Psoas muscle (tissue), 8 donors: ENCODE results near the gene IFNLR1. TPM values are rescaled to one million over a fixed set of nuclear protein-coding genes. Genes with fewer than 3 reads are reported as not detected.

Source experiments
- ATAC-seq, 4 donors: fragments of 200-7000 bp; cut with Tn5 transposase; one replicate each; pipeline ENCODE4 v1.9.1; 2020; ENCODE audit warnings: moderate library complexity in 3 of 4, mild to moderate bottlenecking in 2 of 4
- DNase-seq, 2 donors: peaks; one replicate each; pipeline ENCODE4 v3.0.0-alpha.2; 2020
- H3K27ac ChIP-seq: fragments of 200-600 bp; one replicate; pipeline ENCODE4 v1.8.0; 2022
- H3K27me3 ChIP-seq, 3 donors: fragments of 200-600 bp in 1 of 3; one replicate each; pipeline versions ENCODE4 v1.6.1 to v1.8.0; 2013 to 2022; ENCODE audit warnings: low read length in 2 of 3, mild to moderate bottlenecking in 2 of 3, moderate library complexity in 1 of 3; ENCODE audit not compliant: insufficient read depth in 3 of 3
- H3K36me3 ChIP-seq, 2 donors: fragments of 200-600 bp in 1 of 2; one replicate each; pipeline versions ENCODE4 v1.6.1 to v1.8.0; 2013 to 2022; ENCODE audit warnings: low read depth in 1 of 2, mild to moderate bottlenecking in 1 of 2, moderate library complexity in 1 of 2; ENCODE audit not compliant: insufficient read depth in 1 of 2
- H3K4me1 ChIP-seq: fragments of 200-600 bp; one replicate; pipeline ENCODE4 v1.8.0; 2022
- H3K4me3 ChIP-seq: fragments of 200-600 bp; one replicate; pipeline ENCODE4 v1.8.0; 2022; ENCODE audit warnings: mild to moderate bottlenecking
- H3K9me3 ChIP-seq: fragments of 200-600 bp; one replicate; pipeline ENCODE4 v1.8.0; 2022
- WGBS, 3 donors: extraction: QIAGEN DNeasy Blood & Tissue Kit; methylation state at CpG; one replicate each; pipeline versions ENCODE4 v1.1.6 to v1.1.7; 2013; 5-methylcytosine and 5-hydroxymethylcytosine counted together
- intact Hi-C, 2 donors: fragments of 100-400 bp; cut with DNase I; formaldehyde crosslinking; loops; one replicate each; pipeline versions ENCODE4 v1.11.0 to v1.14.2; 2022
- polyA plus RNA-seq, 3 donors: library from polyadenylated mRNA; stranded (reverse); fragments of 200-250 nt; gene quantifications; one replicate each; pipeline ENCODE4 v1.2.3, GENCODE V29; 2013
- total RNA-seq, 4 donors: library from RNA; stranded (reverse); fragmentation: NEBNext Ultra II Directional in 2 of 4; extraction: Animal tissue kit (Norgen Biotek cat#: 25700) in 2 of 4; gene quantifications; one replicate each; pipeline versions ENCODE4 v1.2.1 to v1.2.4, GENCODE V29; 2021 to 2023
- TF ChIP-seq, protein P1 (sequence below): fragments of 200-600 bp; IDR thresholded peaks from one replicate; pipeline ENCODE4 v1.8.0; 2022; ENCODE audit warnings: antibody characterized with exemption
- donor health status: healthy with polysubstance abuse.
- donor health status: DM: no; HTN: no; CAD: no; lungs with moderate emphysema.
- donor health status: Bipolar disorder and iron deficiency.
- donor health status: healthy.
- donor health status: DM: yes; HTN: yes; CAD: no.
- donor health status: DM: no; HTN: no; CAD: no.
- donor health status: DM: no; HTN: no; CAD: no.
- donor health status: DM: yes; HTN: yes; CAD: no.

The IFNLR1 gene
- total and polyA plus RNA-seq, 7 donors, result 0.05 to 3.9 (median 1.9) TPM

DNA sequence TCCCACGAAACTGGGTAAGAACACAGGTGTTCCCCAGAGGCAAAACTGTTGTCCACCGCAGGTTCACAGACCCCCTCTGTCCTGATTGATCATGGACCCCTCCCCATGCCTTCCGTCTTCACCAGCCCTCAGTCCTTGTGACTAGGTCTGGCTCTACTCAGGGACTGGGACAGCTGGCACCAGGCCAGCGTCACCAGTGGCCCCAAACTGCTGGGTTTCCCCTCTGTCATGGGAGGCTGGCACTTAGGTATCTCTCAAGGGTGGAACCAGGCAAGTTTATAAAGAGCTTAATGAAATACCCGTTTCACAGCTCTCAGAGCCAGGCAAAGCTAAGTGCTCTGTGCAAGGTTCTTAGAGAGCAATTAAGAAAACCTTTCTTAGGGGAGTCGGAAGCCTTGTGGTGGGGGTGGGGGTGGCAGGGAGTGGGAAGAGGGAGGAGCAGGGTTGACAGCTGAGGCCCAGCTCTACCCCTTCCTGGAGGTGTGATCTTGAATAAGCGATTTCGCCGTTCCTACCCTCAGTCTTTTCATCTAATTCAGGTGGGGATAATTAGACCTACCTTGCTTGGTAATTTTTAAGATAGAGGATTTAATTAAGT is 35.0 kb upstream of the IFNLR1 start:
- H3K4me3 ChIP-seq, result no peak overlapping the region
- H3K27me3 ChIP-seq, result peaks cover 0 to 47% (median 6%) of the 10 kb centered on the region in 3 donors
- ATAC-seq, result no peak
- no peak for DNase-seq
- WGBS, 3 donors, result 49 to 54% (median 50%) methylated on average over 9 of the region's 9 CpGs
- H3K9me3 ChIP-seq, result no peaks in the 10 kb centered on the region
- no peak overlapping the region for H3K27ac ChIP-seq
- TF ChIP-seq, protein P1, sequence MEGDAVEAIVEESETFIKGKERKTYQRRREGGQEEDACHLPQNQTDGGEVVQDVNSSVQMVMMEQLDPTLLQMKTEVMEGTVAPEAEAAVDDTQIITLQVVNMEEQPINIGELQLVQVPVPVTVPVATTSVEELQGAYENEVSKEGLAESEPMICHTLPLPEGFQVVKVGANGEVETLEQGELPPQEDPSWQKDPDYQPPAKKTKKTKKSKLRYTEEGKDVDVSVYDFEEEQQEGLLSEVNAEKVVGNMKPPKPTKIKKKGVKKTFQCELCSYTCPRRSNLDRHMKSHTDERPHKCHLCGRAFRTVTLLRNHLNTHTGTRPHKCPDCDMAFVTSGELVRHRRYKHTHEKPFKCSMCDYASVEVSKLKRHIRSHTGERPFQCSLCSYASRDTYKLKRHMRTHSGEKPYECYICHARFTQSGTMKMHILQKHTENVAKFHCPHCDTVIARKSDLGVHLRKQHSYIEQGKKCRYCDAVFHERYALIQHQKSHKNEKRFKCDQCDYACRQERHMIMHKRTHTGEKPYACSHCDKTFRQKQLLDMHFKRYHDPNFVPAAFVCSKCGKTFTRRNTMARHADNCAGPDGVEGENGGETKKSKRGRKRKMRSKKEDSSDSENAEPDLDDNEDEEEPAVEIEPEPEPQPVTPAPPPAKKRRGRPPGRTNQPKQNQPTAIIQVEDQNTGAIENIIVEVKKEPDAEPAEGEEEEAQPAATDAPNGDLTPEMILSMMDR, result no peak
- no peaks in the 10 kb centered on the region for H3K4me1 ChIP-seq
- H3K36me3 ChIP-seq, result no peaks in the 10 kb centered on the region
- intact Hi-C loops, result no loop called here

DNA sequence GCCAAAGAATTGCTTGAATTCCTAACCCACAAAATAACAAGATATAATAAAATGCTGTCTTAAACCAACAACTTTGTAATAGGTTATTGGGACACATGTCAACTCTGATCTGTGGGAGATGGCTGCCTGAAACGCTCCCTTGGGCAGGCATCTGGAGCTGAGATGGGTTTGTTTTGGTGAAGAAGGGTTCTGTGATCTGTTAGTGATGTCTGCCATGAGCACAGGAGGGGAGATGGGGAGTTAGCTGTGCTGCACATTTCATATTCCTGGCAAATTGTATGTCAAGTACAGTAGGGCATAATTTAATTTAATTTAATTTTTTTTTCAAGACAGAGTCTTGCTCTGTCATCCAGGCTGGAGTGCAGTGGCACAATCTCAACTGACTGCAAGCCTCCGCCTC is 34.2 kb upstream of the IFNLR1 start:
- H3K27me3 ChIP-seq, result peaks cover 0 to 50% (median 7%) of the 10 kb centered on the region in 3 donors
- WGBS, 3 donors, result 54 to 83% (median 60%) methylated on average over 2 of the region's 2 CpGs
- intact Hi-C loops, result no loop called here

DNA sequence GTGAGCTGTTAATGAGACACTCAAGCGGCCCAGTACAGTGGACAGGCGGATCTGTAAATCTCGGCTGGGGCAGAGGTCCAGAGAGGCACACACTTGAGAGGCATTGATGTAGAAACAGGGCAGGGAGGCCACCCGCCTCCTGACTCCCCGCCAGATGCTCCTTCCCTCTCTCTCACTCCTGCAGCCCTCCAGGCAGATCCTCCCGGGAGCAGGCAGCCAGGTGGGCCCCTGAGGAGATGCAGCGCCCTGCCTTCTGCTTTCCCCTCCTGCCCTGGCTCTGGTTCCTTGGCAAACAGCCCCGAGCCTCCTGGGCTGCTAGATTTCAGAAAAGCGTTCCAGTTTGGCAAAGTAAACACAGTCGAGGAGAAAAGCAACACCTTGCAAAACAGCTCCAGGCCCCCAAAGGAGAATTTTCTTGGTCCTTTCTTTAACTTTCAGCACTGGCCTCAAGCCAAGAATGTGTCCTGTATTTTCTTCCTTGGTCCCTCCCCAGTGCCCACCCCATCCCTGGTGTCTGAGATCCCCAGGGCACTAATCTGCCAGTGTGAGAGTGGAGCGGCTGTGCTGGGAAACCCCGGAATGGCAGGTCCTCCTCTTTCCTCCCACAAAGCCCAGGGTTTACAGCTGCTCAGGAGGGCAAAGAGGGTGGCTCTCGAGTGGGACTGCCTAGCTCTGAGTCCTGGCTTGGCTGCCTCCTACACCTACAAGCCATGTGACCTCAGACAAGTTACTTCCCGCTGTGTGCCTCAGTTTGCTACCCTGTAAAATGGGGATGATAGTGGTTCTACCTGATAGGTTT is 29.4 kb upstream of the IFNLR1 start:
- Histone ChIP-seq H3K27ac (no peak overlapping the region), H3K27me3 (peaks cover 0 to 48% (median 7%) of the 10 kb centered on the region in 3 donors), H3K4me1 (no peaks in the 10 kb centered on the region), H3K9me3 (no peaks in the 10 kb centered on the region), H3K36me3 (no peaks in the 10 kb centered on the region), H3K4me3 (no peak overlapping the region)
- TF ChIP-seq, protein P1, result no peak
- 21% methylated on average over 11 to 14 of the region's 14 CpGs for WGBS, 3 donors
- intact Hi-C loops, result no loop called here
- ATAC-seq, result no peak
- no peak for DNase-seq

More for the DNA sequence above, 34.2 kb upstream of the IFNLR1 start:
- H3K4me3 ChIP-seq, result no peak overlapping the region
- DNase-seq (no peak), ATAC-seq (no peak)
- H3K4me1 ChIP-seq, result no peaks in the 10 kb centered on the region
- H3K36me3 ChIP-seq, result no peaks in the 10 kb centered on the region
- no peak overlapping the region for H3K27ac ChIP-seq
- H3K9me3 ChIP-seq, result no peaks in the 10 kb centered on the region
- TF ChIP-seq, protein P1, result no peak

DNA sequence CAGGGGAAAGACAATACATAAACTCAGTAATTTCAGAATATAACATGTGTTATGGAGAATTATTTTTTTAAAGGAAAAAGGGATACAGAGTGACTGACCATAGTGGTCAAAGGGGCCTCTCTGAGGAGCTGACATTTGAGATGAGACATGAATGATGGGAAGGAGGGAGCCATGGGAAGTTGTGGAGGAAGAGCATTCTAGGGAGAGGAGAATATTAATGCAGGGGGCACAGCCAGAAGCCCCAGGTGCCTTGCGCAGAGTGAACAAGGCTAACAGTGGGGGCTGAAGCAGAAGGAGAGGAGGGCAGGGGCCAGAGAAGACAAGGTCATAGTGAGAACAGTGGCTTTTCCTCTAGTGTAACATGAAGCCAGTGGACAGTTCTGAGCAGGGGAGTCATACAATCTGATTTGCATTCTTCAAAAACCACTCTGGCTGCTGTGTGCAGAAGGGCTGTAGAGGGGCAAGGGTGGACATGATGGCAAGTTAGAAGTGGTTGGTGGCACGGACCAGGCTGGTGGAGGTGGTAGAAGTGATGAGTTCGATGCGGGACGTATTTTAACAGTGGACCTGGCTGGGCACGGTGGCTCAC is 28.2 kb upstream of the IFNLR1 start:
- no peak for DNase-seq
- Histone ChIP-seq H3K27ac (no peak overlapping the region), H3K4me3 (no peak overlapping the region), H3K36me3 (no peaks in the 10 kb centered on the region), H3K27me3 (peaks cover 0 to 43% (median 5%) of the 10 kb centered on the region in 3 donors), H3K4me1 (no peaks in the 10 kb centered on the region), H3K9me3 (no peaks in the 10 kb centered on the region)
- WGBS, 3 donors, result 53 to 74% (median 56%) methylated on average over 6 of the region's 6 CpGs
- intact Hi-C loops, result no loop called here
- no peak for ATAC-seq
- TF ChIP-seq, protein P1, result no peak
